Measurements from ENCODE around the gene MYOM1.
"Not testable (repeated sequence)": the region's sequence is repeated elsewhere in the genome, so short reads cannot be mapped to it uniquely, and the experiment has no call there.

Gene MYOM1

GRCh38 chr18:3248658-3249359, 29.0 kb upstream of the MYOM1 start:
- DNase-seq (ENCODE audit: low read depth): no peak

GRCh38 chr18:3248062-3248657, 28.4 kb upstream of the MYOM1 start:
- DNase-seq (ENCODE audit: low read depth): no peak

GRCh38 chr18:3247240-3248061, 27.7 kb upstream of the MYOM1 start, which contains the start of gene MYL12A:
MYL12A (plus strand) TSS chr18:3247801; CDS start chr18:3253248, 5,447 bp downstream.
- DNase-seq (ENCODE audit: low read depth): peak; percentile 85

- no peak for DNase-seq (ENCODE audit: low read depth)
Measured at GRCh38 chr18:3246635-3247239, 27.0 kb upstream of the MYOM1 start.

GRCh38 chr18:3245853-3246634, 26.3 kb upstream of the MYOM1 start:
- DNase-seq (ENCODE audit: low read depth): peak; percentile 62

- DNase-seq (ENCODE audit: low read depth): no peak
Measured at GRCh38 chr18:3245185-3245564, 25.4 kb upstream of the MYOM1 start.

GRCh38 chr18:3238742-3239141, 19.0 kb upstream of the MYOM1 start:
- DNase-seq (ENCODE audit: low read depth): no peak

- DNase-seq (ENCODE audit: low read depth): no peak
Measured at GRCh38 chr18:3236470-3236869, 16.7 kb upstream of the MYOM1 start.

GRCh38 chr18:3235846-3236245, 16.1 kb upstream of the MYOM1 start:
- no peak for DNase-seq (ENCODE audit: low read depth)

GRCh38 chr18:3234457-3234856, 14.7 kb upstream of the MYOM1 start:
- no peak for DNase-seq (ENCODE audit: low read depth)

GRCh38 chr18:3233433-3234168, 13.8 kb upstream of the MYOM1 start:
- no peak for DNase-seq (ENCODE audit: low read depth)

GRCh38 chr18:3233004-3233403, 13.2 kb upstream of the MYOM1 start:
- DNase-seq (ENCODE audit: low read depth): no peak

GRCh38 chr18:3230401-3231334, 10.9 kb upstream of the MYOM1 start:
- DNase-seq (ENCODE audit: low read depth): no peak

GRCh38 chr18:3226048-3226447, 6.3 kb upstream of the MYOM1 start:
- no peak for DNase-seq (ENCODE audit: low read depth)

GRCh38 chr18:3225588-3225987, 5.8 kb upstream of the MYOM1 start:
- no peak for DNase-seq (ENCODE audit: low read depth)

- DNase-seq (ENCODE audit: low read depth): no peak
Measured at GRCh38 chr18:3224223-3224622, 4.5 kb upstream of the MYOM1 start.

- no peak for DNase-seq (ENCODE audit: low read depth)
Measured at GRCh38 chr18:3223356-3223755, 3.6 kb upstream of the MYOM1 start.

- DNase-seq (ENCODE audit: low read depth): no peak
Measured at GRCh38 chr18:3221496-3221895, 1.7 kb upstream of the MYOM1 start.

- DNase-seq (ENCODE audit: low read depth): not testable (repeated sequence)
Measured at GRCh38 chr18:3220868-3221267, 1.1 kb upstream of the MYOM1 start.

- DNase-seq (ENCODE audit: low read depth): no peak
Measured at GRCh38 chr18:3219241-3219630, 532 bp downstream of the MYOM1 start.

Measured in stimulated activated CD8-positive, alpha-beta memory T cell treated with anti-CD3 and anti-CD28 coated beads, Interleukin-12 subunit alpha, Interleukin-12 subunit beta, amount 100 ng/mL, for 4 hours (primary cell).